OCI-LY3 (cell line): ENCODE data around the gene LRRC7.

Source experiments
- H2AFZ ChIP-seq: fragments of 200-600, 300-600 bp; shearing (Covaris generic); 2 replicates; pipeline ENCODE4 v1.6.0; 2014; ENCODE audit warnings: antibody characterized with exemption, low read depth, low read length
- H3K27ac ChIP-seq: fragments of 200-600, 300-600 bp; sonication (generic); 2 replicates; pipeline ENCODE4 v1.5.1; 2014; ENCODE audit warnings: mild to moderate bottlenecking, low read length, moderate library complexity, mixed read lengths
- H3K27me3 ChIP-seq: fragments of 200-600, 300-600 bp; sonication (generic); 2 replicates; pipeline ENCODE4 v1.6.1; 2014; ENCODE audit warnings: low read depth, low read length, mixed read lengths
- H3K36me3 ChIP-seq: fragments of 200-600, 300-600 bp; sonication (generic); replicated peaks from 2 replicates; pipeline ENCODE3; 2014; ENCODE audit warnings: low read depth, low read length, mixed read lengths
- H3K4me1 ChIP-seq: fragments of 300-600, 200-600 bp; sonication (generic); 2 replicates; pipeline ENCODE4 v1.6.1; 2014; ENCODE audit warnings: low read length, mixed read lengths
- H3K4me2 ChIP-seq: fragments of 200-600, 300-600 bp; sonication (generic); 2 replicates; pipeline ENCODE4 v1.6.1; 2014; ENCODE audit warnings: low read length, mixed read lengths
- H3K4me3 ChIP-seq: fragments of 300-600, 200-600 bp; sonication (generic); 2 replicates; pipeline ENCODE4 v1.5.1; 2014; ENCODE audit warnings: antibody characterized with exemption, mild to moderate bottlenecking, low read length, moderate library complexity
- H3K79me2 ChIP-seq: fragments of 300-600, 200-600 bp; shearing (Covaris generic); 2 replicates; pipeline ENCODE4 v1.6.1; 2014; ENCODE audit warnings: mild to moderate bottlenecking, low read length, mixed read lengths
- H3K9ac ChIP-seq: fragments of 300-600, 200-600 bp; shearing (Covaris generic); 2 replicates; pipeline ENCODE4 v1.6.0; 2014; ENCODE audit warnings: mild to moderate bottlenecking, low read length, moderate library complexity
- H3K9me3 ChIP-seq: fragments of 200-600, 300-600 bp; shearing (Covaris generic); 2 replicates; pipeline ENCODE4 v1.6.1; 2014; ENCODE audit warnings: low read length, mixed read lengths; ENCODE audit not compliant: insufficient read depth
- H4K20me1 ChIP-seq: fragments of 200-600, 300-600 bp; sonication (generic); 2 replicates; pipeline ENCODE4 v1.6.1; 2016; ENCODE audit warnings: low read length, mixed read lengths; ENCODE audit not compliant: insufficient read depth
- CTCF ChIP-seq: fragments of 200-600, 300-600 bp; sonication (generic); IDR thresholded peaks from 2 replicates; pipeline ENCODE4 v1.5.1; 2014; ENCODE audit warnings: antibody characterized with exemption, low read length, low read depth
- EZH2phosphoT487 ChIP-seq: fragments of 200-600 bp; shearing (Covaris generic); IDR thresholded peaks from 2 replicates; pipeline ENCODE4 v1.6.1; 2018; ENCODE audit warnings: antibody characterized with exemption, mixed run types, low read depth

Gene LRRC7

DNA sequence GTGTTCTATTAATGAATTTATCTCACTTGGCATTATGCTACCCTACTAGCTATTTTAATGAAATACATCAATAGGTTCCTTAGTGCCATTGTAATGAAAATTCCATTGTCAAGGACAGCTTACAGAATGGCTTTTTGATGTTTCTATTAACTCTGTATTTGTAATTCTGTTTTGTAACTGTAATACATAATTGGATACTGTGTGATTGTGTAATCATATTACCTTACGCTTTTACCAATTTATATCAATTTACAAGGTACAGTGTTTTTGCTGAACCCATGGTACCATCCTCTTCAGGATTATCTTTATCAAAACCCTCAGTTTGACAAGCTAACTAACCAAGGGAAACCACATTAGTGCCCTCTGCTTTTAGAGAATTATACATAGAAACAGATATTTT, 277.9 kb downstream of the LRRC7 start:
- Histone ChIP-seq H3K9ac (no peak overlapping the region), H3K9me3 (no peaks in the 10 kb centered on the region), H3K79me2 (no peaks in the 10 kb centered on the region), H3K27me3 (no peaks in the 10 kb centered on the region), H3K4me3 (no peak overlapping the region), H3K27ac (no peak overlapping the region), H2AFZ (no peak overlapping the region), H3K4me1 (no peaks in the 10 kb centered on the region), H3K36me3 (no peaks in the 10 kb centered on the region), H3K4me2 (no peak overlapping the region), H4K20me1 (no peaks in the 10 kb centered on the region)
- TF ChIP-seq EZH2phosphoT487 (no peak), CTCF (no peak)

DNA sequence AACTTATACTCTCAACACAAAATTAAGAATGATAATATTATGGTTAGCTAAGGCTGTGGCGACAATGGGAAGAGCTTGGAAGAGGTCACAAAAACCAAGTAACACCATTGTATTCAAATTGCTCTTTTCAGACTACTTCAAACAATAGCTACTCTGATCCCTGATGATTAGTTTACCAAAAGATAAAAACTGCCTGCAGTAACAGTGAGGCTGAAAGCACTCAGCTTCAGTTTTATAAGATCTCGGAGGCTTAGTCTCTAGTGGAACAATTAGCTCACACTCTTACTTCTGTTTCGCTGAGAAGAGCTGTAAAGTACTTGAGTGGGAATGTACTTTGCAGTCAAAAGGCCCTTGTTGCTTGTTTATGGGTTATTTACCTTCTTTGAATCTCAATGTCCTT, 278.5 kb downstream of the LRRC7 start:
- no peak overlapping the region for H3K4me3 ChIP-seq
- no peaks in the 10 kb centered on the region for H4K20me1 ChIP-seq
- no peaks in the 10 kb centered on the region for H3K9me3 ChIP-seq
- H3K36me3 ChIP-seq: no peaks in the 10 kb centered on the region
- no peaks in the 10 kb centered on the region for H3K79me2 ChIP-seq
- no peak overlapping the region for H2AFZ ChIP-seq
- TF ChIP-seq EZH2phosphoT487 (no peak), CTCF (no peak)
- H3K27me3 ChIP-seq: no peaks in the 10 kb centered on the region
- H3K4me2 ChIP-seq: no peak overlapping the region
- H3K4me1 ChIP-seq: no peaks in the 10 kb centered on the region
- H3K27ac ChIP-seq: no peak overlapping the region
- H3K9ac ChIP-seq: no peak overlapping the region

- TF ChIP-seq CTCF (no peak), EZH2phosphoT487 (no peak)
- no peak overlapping the region for H2AFZ ChIP-seq
- H3K4me3 ChIP-seq: no peak overlapping the region
These were observed 279.9 kb downstream of the LRRC7 start for GRCh38 chr1:69847670-69848069.

GRCh38 chr1:69852151-69852550, 284.4 kb downstream of the LRRC7 start:
- H3K27ac ChIP-seq: no peak overlapping the region
- H3K4me1 ChIP-seq: no peaks in the 10 kb centered on the region
- no peak overlapping the region for H3K4me3 ChIP-seq
- H3K9me3 ChIP-seq: no peaks in the 10 kb centered on the region
- H3K9ac ChIP-seq: no peak overlapping the region
- TF ChIP-seq CTCF: no peak
- no peak for TF ChIP-seq EZH2phosphoT487
- H3K36me3 ChIP-seq: no peaks in the 10 kb centered on the region
- no peaks in the 10 kb centered on the region for H3K79me2 ChIP-seq
- H2AFZ ChIP-seq: no peak overlapping the region
- H3K27me3 ChIP-seq: no peaks in the 10 kb centered on the region
- H4K20me1 ChIP-seq: no peaks in the 10 kb centered on the region
- H3K4me2 ChIP-seq: no peak overlapping the region

More at GRCh38 chr1:69847670-69848069, 279.9 kb downstream of the LRRC7 start:
- Histone ChIP-seq H3K9ac (no peak overlapping the region), H3K4me1 (no peaks in the 10 kb centered on the region), H3K9me3 (no peaks in the 10 kb centered on the region), H3K36me3 (no peaks in the 10 kb centered on the region), H3K4me2 (no peak overlapping the region), H3K79me2 (no peaks in the 10 kb centered on the region), H3K27ac (no peak overlapping the region), H4K20me1 (no peaks in the 10 kb centered on the region), H3K27me3 (no peaks in the 10 kb centered on the region)
